Inferior parietal cortex (tissue), 1 donor: ENCODE data around the gene MRPS9.

Experiments used
- DNase-seq: peaks from one replicate; pipeline ENCODE4 v3.0.0-alpha.2; 2016; ENCODE audit errors: extremely low spot score

Gene MRPS9

GRCh38 chr2:105118960-105119359 lies 81.1 kb downstream of the MRPS9 start:
- no peak for DNase-seq

- DNase-seq: no peak
These were observed 83.6 kb downstream of the MRPS9 start for GRCh38 chr2:105121434-105121833.

- DNase-seq: no peak
These were observed 87.6 kb downstream of the MRPS9 start for GRCh38 chr2:105125428-105125827.

- no peak for DNase-seq
These were observed 88.1 kb downstream of the MRPS9 start for GRCh38 chr2:105125920-105126319.

- DNase-seq: no peak
These were observed 88.5 kb downstream of the MRPS9 start for GRCh38 chr2:105126336-105126735.

GRCh38 chr2:105127289-105127915 lies 89.5 kb downstream of the MRPS9 start:
- no peak for DNase-seq

GRCh38 chr2:105129722-105130232 lies 91.9 kb downstream of the MRPS9 start:
- DNase-seq: no peak

- DNase-seq: no peak
These were observed 92.7 kb downstream of the MRPS9 start for GRCh38 chr2:105130546-105130945.

- DNase-seq: no peak
These were observed 96.2 kb downstream of the MRPS9 start for GRCh38 chr2:105134081-105134480.

GRCh38 chr2:105135436-105135835 lies 97.6 kb downstream of the MRPS9 start:
- no peak for DNase-seq

GRCh38 chr2:105136394-105136793 lies 98.5 kb downstream of the MRPS9 start:
- no peak for DNase-seq

- no peak for DNase-seq
These were observed 100.8 kb downstream of the MRPS9 start for GRCh38 chr2:105138643-105139042.

- no peak for DNase-seq
These were observed 101.8 kb downstream of the MRPS9 start for GRCh38 chr2:105139556-105140239.

GRCh38 chr2:105140240-105140568 lies 102.3 kb downstream of the MRPS9 start:
- no peak for DNase-seq

- no peak for DNase-seq
These were observed 103.3 kb downstream of the MRPS9 start for GRCh38 chr2:105141099-105141614.

GRCh38 chr2:105142239-105142638 lies 104.4 kb downstream of the MRPS9 start:
- no peak for DNase-seq

- DNase-seq: no peak
These were observed 105.2 kb downstream of the MRPS9 start for GRCh38 chr2:105143094-105143466.

GRCh38 chr2:105143467-105144151 lies 105.7 kb downstream of the MRPS9 start:
- peak; percentile 32 for DNase-seq

GRCh38 chr2:105144152-105144940 lies 106.5 kb downstream of the MRPS9 start:
- no peak for DNase-seq

GRCh38 chr2:105144941-105145300 lies 107.1 kb downstream of the MRPS9 start:
- no peak for DNase-seq

- no peak for DNase-seq
These were observed 111.4 kb downstream of the MRPS9 start for GRCh38 chr2:105149272-105149671.
